Prostate gland (tissue), 2 donors: ENCODE measurements around the gene UNK.
A peak's percentile ranks its signal among the peaks of the same experiment; 100 is the strongest.

Experiments
- CTCF ChIP-seq, 4 experiments: fragments of 200-600 bp in 2 of 4; fragments of 450-650 bp in 2 of 4; sonication (generic) in 2 of 4; IDR thresholded peaks; 1 replicate in 3 of 4; 2 replicates in 1 of 4; pipeline ENCODE4 v1.5.1; 2016 to 2019; ENCODE audit warnings: antibody characterized with exemption in 4 of 4, mild to moderate bottlenecking in 2 of 4, moderate library complexity in 2 of 4
- POLR2AphosphoS5 ChIP-seq: sonication (generic); formaldehyde crosslinking; IDR thresholded peaks from one replicate; pipeline ENCODE4 v1.6.1; 2017; ENCODE audit warnings: antibody characterized with exemption

DNA sequence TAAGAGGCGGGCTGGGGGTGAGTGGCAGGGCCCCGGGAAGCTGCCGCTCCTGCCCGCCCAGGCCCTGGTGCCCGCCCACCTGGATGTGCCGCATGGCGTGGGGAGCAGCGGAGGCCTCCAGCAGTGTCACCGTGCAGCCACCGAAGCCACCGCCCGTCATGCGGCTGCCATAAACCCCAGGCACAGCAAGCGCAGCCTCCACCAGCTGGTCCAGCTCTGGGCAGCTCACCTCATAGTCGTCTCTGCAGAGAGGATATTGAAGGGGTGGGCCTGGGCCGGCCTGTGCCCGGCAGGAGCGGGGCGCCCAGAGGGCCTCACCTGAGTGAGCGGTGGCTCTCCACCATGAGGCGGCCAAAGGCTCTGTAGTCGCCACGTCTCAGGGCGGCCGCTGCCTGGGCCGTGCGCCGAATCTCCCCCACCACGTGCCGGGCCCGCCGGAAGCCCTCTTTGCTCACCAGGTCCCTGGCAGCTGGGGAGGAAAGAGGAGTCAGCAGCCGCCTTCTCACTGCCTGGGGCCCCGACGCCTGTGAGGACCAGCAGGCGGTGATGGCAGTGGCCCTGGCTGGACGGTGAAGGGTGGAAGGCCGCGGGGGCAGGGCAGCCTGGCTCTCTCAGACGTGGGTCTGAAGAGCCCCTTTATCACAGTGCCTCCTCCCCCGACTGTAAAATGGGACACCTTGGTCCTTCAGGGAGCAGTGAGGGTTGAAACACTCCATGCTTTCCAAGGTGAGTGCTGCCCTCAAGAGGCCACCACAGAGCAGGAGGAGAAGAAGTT lies 26.3 kb upstream of the UNK start:
- TF ChIP-seq CTCF (IDR thresholded peaks at IDR 0.05): peak in 1 of 4 experiments; percentile 11
- no peak for TF ChIP-seq POLR2AphosphoS5
